ENCODE results near the gene ANO2. TPM values are rescaled to one million over a fixed set of nuclear protein-coding genes. Genes with fewer than 3 reads are reported as not detected.

Gene ANO2
- total RNA-seq, 2 donors from 2014 or later: 2.8 to 9.3 TPM

DNA sequence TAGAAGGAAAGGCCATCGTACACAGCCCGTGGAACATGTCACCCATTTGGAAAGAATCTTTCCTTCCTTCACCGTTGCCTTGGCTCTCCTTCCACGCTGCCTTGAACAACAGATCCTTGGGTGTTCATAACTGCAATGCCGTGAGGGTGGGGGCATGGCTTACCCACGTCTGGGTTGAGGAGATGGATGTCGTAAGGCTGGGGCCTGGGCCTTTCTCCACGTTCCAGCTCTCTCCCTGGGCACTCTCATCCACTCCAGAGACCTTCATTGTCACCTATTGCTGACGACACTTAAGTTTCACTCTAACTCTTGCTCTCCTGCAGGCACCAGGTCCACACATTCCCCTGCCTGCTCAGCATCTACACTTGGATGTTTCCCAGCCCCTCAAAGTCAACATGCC, 19.4 kb downstream of the ANO2 start:
- H3K4me3 ChIP-seq: no peak overlapping the region

DNA sequence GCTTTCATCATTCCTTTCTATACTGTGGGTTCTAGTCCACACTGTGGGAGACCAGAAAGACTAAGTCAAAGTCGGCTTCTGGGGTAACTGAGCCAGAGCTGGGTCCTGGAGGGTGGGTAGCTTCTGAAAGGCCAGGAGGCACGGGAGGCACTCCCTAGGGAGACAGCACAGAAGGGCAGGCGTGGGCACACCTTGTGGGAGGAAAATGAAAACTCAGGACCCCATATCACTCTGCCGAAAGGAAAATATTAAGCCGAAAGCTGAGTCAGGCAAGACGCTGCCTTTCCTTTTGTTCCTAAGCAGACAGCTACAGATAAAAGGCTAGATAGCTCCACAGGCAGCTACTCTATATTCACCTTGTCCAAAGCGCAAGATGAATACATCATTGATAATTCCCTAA, 20.7 kb downstream of the ANO2 start:
- DNase-seq (ENCODE audit: low spot score): peak; percentile 30
- H3K36me3 ChIP-seq: no peaks in the 10 kb centered on the region
- H3K4me1 ChIP-seq: no peaks in the 10 kb centered on the region
- H3K4me3 ChIP-seq: no peak overlapping the region
- no peak for TF ChIP-seq CTCF (IDR thresholded peaks at IDR 0.05)
- no peaks in the 10 kb centered on the region for H3K27me3 ChIP-seq
- no peak overlapping the region for H3K27ac ChIP-seq
- no peaks in the 10 kb centered on the region for H3K9me3 ChIP-seq

More for the DNA sequence above, 19.4 kb downstream of the ANO2 start:
- Histone ChIP-seq H3K4me1 (no peaks in the 10 kb centered on the region), H3K36me3 (no peaks in the 10 kb centered on the region), H3K9me3 (no peaks in the 10 kb centered on the region), H3K27ac (no peak overlapping the region), H3K27me3 (no peaks in the 10 kb centered on the region)
- no peak for TF ChIP-seq CTCF (IDR thresholded peaks at IDR 0.05)
- DNase-seq (ENCODE audit: low spot score): peak; percentile 47

GRCh38 chr12:5923751-5924150, 21.3 kb downstream of the ANO2 start:
- no peak overlapping the region for H3K4me3 ChIP-seq
- no peaks in the 10 kb centered on the region for H3K9me3 ChIP-seq
- TF ChIP-seq CTCF (IDR thresholded peaks at IDR 0.05): no peak
- no peaks in the 10 kb centered on the region for H3K4me1 ChIP-seq
- H3K27ac ChIP-seq: no peak overlapping the region
- no peaks in the 10 kb centered on the region for H3K36me3 ChIP-seq
- peak; percentile 34 for DNase-seq (ENCODE audit: low spot score)
- no peaks in the 10 kb centered on the region for H3K27me3 ChIP-seq

- no peak for TF ChIP-seq CTCF (IDR thresholded peaks at IDR 0.05)
- no peaks in the 10 kb centered on the region for H3K36me3 ChIP-seq
- DNase-seq (ENCODE audit: low spot score): peak; percentile 36
- no peaks in the 10 kb centered on the region for H3K4me1 ChIP-seq
- no peak overlapping the region for H3K27ac ChIP-seq
- H3K27me3 ChIP-seq: no peaks in the 10 kb centered on the region
- H3K4me3 ChIP-seq: no peak overlapping the region
- H3K9me3 ChIP-seq: no peaks in the 10 kb centered on the region
Measured at GRCh38 chr12:5923043-5923605, 21.9 kb downstream of the ANO2 start.

- no peak overlapping the region for H3K4me3 ChIP-seq
- no peak for TF ChIP-seq CTCF (IDR thresholded peaks at IDR 0.05)
- peak; percentile 30 for DNase-seq (ENCODE audit: low spot score)
- no peaks in the 10 kb centered on the region for H3K9me3 ChIP-seq
- H3K27me3 ChIP-seq: no peaks in the 10 kb centered on the region
- H3K27ac ChIP-seq: no peak overlapping the region
- no peaks in the 10 kb centered on the region for H3K36me3 ChIP-seq
- no peaks in the 10 kb centered on the region for H3K4me1 ChIP-seq
Measured at GRCh38 chr12:5921966-5922899, 22.8 kb downstream of the ANO2 start.

Data from right atrium auricular region (tissue), 2 donors.